HEK293 (cell line): Measurements from ENCODE around the gene STK32A.

Source experiments
- CTCF ChIA-PET: fragments of 350-600 bp; formaldehyde crosslinking; extraction: SDS; loops from one replicate; lab custom pipeline; 2021; ENCODE audit warnings: antibody characterized with exemption; lab: Yijun Ruan, JAX
- POLR2A ChIA-PET: fragments of 300-600 bp; formaldehyde crosslinking; extraction: SDS; loops from one replicate; lab custom pipeline; 2020; ENCODE audit warnings: antibody characterized with exemption, inconsistent platforms; lab: Yijun Ruan, JAX
- H3K27ac ChIP-seq: fragments of 200-500 bp; sonication (Bioruptor generic); 2 replicates; pipeline ENCODE4 v1.5.1; 2014; ENCODE audit warnings: low read depth, low read length, control low read depth, inconsistent platforms; ENCODE audit errors: extremely low read depth
- H3K36me3 ChIP-seq, 2 experiments: fragments of 200-500 bp in 1 of 2; sonication (Bioruptor generic) in 1 of 2; 1 replicate in 1 of 2; 2 replicates in 1 of 2; pipeline ENCODE4 v1.5.1; 2014 to 2017; ENCODE audit warnings: inconsistent platforms in 2 of 2, low read length in 2 of 2; ENCODE audit not compliant: control insufficient read depth in 2 of 2, insufficient read depth in 1 of 2
- H3K4me1 ChIP-seq: fragments of 200-500 bp; sonication (Bioruptor generic); 2 replicates; pipeline ENCODE4 v1.5.1; 2014; ENCODE audit warnings: mild to moderate bottlenecking, low read length, inconsistent platforms; ENCODE audit not compliant: control insufficient read depth, insufficient read depth
- H3K4me3 ChIP-seq: 2 replicates; pipeline ENCODE4 v1.5.1; 2011; ENCODE audit warnings: low read depth, mild to moderate bottlenecking, control low read depth, low read length, moderate library complexity
- H3K9me3 ChIP-seq: fragments of 200-500 bp; sonication (Bioruptor generic); 2 replicates; pipeline ENCODE4 v1.5.1; 2014; ENCODE audit warnings: low read depth, low read length, inconsistent platforms; ENCODE audit not compliant: control insufficient read depth, insufficient read depth
- KLF9 ChIP-seq: fragments of 450-650 bp; formaldehyde crosslinking; IDR thresholded peaks from 2 replicates; pipeline ENCODE4 v1.5.1; 2016; ENCODE audit warnings: missing biosample characterization, missing genetic modification characterization, low read depth
- RBAK ChIP-seq: fragments of 450-650 bp; formaldehyde crosslinking; IDR thresholded peaks from 2 replicates; pipeline ENCODE4 v1.5.1; 2016; ENCODE audit warnings: missing biosample characterization, missing genetic modification characterization
- SCRT1 ChIP-seq: fragments of 450-650 bp; formaldehyde crosslinking; IDR thresholded peaks from 2 replicates; pipeline ENCODE4 v1.5.1; 2016; ENCODE audit warnings: missing biosample characterization, missing genetic modification characterization, borderline replicate concordance
- ZNF544 ChIP-seq: fragments of 450-650 bp; formaldehyde crosslinking; IDR thresholded peaks from 2 replicates; pipeline ENCODE4 v1.5.0; 2017; ENCODE audit warnings: missing biosample characterization, missing genetic modification characterization
- ZNF549 ChIP-seq: fragments of 450-650 bp; IDR thresholded peaks from 2 replicates; pipeline ENCODE4 v1.5.1; 2018; ENCODE audit warnings: missing biosample characterization, missing genetic modification characterization, mild to moderate bottlenecking, inconsistent platforms, moderate library complexity
- ZNF623 ChIP-seq: fragments of 450-650 bp; formaldehyde crosslinking; IDR thresholded peaks from 2 replicates; pipeline ENCODE4 v1.5.1; 2016; ENCODE audit warnings: missing biosample characterization, missing genetic modification characterization
- ZNF677 ChIP-seq: fragments of 450-650 bp; IDR thresholded peaks from 2 replicates; pipeline ENCODE4 v1.5.0; 2018; ENCODE audit warnings: missing biosample characterization, mild to moderate bottlenecking, missing genetic modification characterization, moderate library complexity
- ZNF777 ChIP-seq: fragments of 450-650 bp; formaldehyde crosslinking; IDR thresholded peaks from 2 replicates; pipeline ENCODE4 v1.5.1; 2017; ENCODE audit warnings: missing biosample characterization, missing genetic modification characterization, borderline replicate concordance
- TF ChIP-seq, protein P1 (sequence below): sonication (generic); formaldehyde crosslinking; IDR thresholded peaks from 2 replicates; pipeline ENCODE4 v1.8.1; 2022; ENCODE audit warnings: mild to moderate bottlenecking, moderate library complexity, missing genetic modification reagents
- TF ChIP-seq, protein P2 (sequence below): fragments of 450-650 bp; formaldehyde crosslinking; IDR thresholded peaks from 2 replicates; pipeline ENCODE4; 2016; ENCODE audit warnings: missing biosample characterization, missing genetic modification characterization
- TF ChIP-seq, protein P3 (sequence below): fragments of 450-650 bp; formaldehyde crosslinking; IDR thresholded peaks from 2 replicates; pipeline ENCODE4 v1.5.1; 2016; ENCODE audit warnings: missing biosample characterization, missing genetic modification characterization
- TF ChIP-seq, protein P4 (sequence below): fragments of 450-650 bp; formaldehyde crosslinking; IDR thresholded peaks from 2 replicates; pipeline ENCODE4 v1.5.1; 2017; ENCODE audit warnings: missing biosample characterization, mild to moderate bottlenecking, missing genetic modification characterization, moderate library complexity
- TF ChIP-seq, protein P5 (sequence below): fragments of 450-650 bp; formaldehyde crosslinking; IDR thresholded peaks from 2 replicates; pipeline ENCODE4 v1.5.1; 2016; ENCODE audit warnings: missing biosample characterization, missing genetic modification characterization
- TF ChIP-seq, protein P6 (sequence below): fragments of 450-650 bp; formaldehyde crosslinking; IDR thresholded peaks from 2 replicates; pipeline ENCODE4 v1.5.1; 2017; ENCODE audit warnings: missing biosample characterization, missing genetic modification characterization

The STK32A gene

DNA sequence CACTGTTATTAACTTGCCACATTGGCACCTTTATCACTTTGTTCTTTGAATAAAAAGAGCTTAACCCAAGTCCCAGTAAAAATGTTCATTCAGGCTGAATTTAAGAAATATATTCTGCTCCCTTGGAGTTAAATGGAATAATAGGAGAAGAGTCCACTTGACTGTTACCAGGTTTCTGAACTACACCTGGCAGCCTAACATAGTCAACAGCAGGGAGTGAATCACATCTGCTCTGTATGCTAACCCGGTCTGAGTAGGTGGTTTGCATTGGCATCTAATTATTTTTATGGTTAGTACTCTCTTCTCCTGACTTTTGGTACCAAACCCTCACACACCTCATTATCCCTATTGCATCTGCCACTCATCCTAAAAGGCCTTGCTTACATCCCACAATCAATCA lies 86.7 kb downstream of the STK32A start:
- POLR2A ChIA-PET: no interaction called here

More for the DNA sequence above, 86.7 kb downstream of the STK32A start:
- Histone ChIP-seq H3K27ac (no peak overlapping the region), H3K4me3 (no peak overlapping the region), H3K36me3 (no peaks in the 10 kb centered on the region)
- TF ChIP-seq ZNF549 (tag by site-specific recombination) (no peak), ZNF677 (no peak), SCRT1 (tag by site-specific recombination) (no peak), ZNF544 (tag by site-specific recombination) (no peak), ZNF777 (no peak), RBAK (tag by site-specific recombination) (no peak), KLF9 (tag by site-specific recombination) (no peak), ZNF623 (tag by site-specific recombination) (no peak)
- TF ChIP-seq, protein P1, sequence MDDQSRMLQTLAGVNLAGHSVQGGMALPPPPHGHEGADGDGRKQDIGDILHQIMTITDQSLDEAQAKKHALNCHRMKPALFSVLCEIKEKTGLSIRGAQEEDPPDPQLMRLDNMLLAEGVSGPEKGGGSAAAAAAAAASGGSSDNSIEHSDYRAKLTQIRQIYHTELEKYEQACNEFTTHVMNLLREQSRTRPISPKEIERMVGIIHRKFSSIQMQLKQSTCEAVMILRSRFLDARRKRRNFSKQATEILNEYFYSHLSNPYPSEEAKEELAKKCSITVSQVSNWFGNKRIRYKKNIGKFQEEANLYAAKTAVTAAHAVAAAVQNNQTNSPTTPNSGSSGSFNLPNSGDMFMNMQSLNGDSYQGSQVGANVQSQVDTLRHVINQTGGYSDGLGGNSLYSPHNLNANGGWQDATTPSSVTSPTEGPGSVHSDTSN (CRISPR knock-in tag): no peak
- TF ChIP-seq, protein P2, sequence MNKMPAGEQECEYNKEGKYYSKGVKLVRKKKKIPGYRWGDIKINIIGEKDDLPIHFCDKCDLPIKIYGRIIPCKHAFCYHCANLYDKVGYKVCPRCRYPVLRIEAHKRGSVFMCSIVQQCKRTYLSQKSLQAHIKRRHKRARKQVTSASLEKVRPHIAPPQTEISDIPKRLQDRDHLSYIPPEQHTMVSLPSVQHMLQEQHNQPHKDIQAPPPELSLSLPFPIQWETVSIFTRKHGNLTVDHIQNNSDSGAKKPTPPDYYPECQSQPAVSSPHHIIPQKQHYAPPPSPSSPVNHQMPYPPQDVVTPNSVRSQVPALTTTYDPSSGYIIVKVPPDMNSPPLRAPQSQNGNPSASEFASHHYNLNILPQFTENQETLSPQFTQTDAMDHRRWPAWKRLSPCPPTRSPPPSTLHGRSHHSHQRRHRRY (tag by site-specific recombination): no peak
- TF ChIP-seq, protein P3, sequence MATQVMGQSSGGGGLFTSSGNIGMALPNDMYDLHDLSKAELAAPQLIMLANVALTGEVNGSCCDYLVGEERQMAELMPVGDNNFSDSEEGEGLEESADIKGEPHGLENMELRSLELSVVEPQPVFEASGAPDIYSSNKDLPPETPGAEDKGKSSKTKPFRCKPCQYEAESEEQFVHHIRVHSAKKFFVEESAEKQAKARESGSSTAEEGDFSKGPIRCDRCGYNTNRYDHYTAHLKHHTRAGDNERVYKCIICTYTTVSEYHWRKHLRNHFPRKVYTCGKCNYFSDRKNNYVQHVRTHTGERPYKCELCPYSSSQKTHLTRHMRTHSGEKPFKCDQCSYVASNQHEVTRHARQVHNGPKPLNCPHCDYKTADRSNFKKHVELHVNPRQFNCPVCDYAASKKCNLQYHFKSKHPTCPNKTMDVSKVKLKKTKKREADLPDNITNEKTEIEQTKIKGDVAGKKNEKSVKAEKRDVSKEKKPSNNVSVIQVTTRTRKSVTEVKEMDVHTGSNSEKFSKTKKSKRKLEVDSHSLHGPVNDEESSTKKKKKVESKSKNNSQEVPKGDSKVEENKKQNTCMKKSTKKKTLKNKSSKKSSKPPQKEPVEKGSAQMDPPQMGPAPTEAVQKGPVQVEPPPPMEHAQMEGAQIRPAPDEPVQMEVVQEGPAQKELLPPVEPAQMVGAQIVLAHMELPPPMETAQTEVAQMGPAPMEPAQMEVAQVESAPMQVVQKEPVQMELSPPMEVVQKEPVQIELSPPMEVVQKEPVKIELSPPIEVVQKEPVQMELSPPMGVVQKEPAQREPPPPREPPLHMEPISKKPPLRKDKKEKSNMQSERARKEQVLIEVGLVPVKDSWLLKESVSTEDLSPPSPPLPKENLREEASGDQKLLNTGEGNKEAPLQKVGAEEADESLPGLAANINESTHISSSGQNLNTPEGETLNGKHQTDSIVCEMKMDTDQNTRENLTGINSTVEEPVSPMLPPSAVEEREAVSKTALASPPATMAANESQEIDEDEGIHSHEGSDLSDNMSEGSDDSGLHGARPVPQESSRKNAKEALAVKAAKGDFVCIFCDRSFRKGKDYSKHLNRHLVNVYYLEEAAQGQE (tag by site-specific recombination): no peak
- TF ChIP-seq, protein P4, sequence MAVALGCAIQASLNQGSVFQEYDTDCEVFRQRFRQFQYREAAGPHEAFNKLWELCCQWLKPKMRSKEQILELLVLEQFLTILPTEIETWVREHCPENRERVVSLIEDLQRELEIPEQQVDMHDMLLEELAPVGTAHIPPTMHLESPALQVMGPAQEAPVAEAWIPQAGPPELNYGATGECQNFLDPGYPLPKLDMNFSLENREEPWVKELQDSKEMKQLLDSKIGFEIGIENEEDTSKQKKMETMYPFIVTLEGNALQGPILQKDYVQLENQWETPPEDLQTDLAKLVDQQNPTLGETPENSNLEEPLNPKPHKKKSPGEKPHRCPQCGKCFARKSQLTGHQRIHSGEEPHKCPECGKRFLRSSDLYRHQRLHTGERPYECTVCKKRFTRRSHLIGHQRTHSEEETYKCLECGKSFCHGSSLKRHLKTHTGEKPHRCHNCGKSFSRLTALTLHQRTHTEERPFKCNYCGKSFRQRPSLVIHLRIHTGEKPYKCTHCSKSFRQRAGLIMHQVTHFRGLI: no peak
- TF ChIP-seq, protein P5, sequence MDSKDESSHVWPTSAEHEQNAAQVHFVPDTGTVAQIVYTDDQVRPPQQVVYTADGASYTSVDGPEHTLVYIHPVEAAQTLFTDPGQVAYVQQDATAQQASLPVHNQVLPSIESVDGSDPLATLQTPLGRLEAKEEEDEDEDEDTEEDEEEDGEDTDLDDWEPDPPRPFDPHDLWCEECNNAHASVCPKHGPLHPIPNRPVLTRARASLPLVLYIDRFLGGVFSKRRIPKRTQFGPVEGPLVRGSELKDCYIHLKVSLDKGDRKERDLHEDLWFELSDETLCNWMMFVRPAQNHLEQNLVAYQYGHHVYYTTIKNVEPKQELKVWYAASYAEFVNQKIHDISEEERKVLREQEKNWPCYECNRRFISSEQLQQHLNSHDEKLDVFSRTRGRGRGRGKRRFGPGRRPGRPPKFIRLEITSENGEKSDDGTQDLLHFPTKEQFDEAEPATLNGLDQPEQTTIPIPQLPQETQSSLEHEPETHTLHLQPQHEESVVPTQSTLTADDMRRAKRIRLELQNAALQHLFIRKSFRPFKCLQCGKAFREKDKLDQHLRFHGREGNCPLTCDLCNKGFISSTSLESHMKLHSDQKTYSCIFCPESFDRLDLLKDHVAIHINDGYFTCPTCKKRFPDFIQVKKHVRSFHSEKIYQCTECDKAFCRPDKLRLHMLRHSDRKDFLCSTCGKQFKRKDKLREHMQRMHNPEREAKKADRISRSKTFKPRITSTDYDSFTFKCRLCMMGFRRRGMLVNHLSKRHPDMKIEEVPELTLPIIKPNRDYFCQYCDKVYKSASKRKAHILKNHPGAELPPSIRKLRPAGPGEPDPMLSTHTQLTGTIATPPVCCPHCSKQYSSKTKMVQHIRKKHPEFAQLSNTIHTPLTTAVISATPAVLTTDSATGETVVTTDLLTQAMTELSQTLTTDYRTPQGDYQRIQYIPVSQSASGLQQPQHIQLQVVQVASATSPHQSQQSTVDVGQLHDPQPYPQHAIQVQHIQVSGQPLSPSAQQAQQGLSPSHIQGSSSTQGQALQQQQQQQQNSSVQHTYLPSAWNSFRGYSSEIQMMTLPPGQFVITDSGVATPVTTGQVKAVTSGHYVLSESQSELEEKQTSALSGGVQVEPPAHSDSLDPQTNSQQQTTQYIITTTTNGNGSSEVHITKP (tag by site-specific recombination): no peak
- TF ChIP-seq, protein P6, sequence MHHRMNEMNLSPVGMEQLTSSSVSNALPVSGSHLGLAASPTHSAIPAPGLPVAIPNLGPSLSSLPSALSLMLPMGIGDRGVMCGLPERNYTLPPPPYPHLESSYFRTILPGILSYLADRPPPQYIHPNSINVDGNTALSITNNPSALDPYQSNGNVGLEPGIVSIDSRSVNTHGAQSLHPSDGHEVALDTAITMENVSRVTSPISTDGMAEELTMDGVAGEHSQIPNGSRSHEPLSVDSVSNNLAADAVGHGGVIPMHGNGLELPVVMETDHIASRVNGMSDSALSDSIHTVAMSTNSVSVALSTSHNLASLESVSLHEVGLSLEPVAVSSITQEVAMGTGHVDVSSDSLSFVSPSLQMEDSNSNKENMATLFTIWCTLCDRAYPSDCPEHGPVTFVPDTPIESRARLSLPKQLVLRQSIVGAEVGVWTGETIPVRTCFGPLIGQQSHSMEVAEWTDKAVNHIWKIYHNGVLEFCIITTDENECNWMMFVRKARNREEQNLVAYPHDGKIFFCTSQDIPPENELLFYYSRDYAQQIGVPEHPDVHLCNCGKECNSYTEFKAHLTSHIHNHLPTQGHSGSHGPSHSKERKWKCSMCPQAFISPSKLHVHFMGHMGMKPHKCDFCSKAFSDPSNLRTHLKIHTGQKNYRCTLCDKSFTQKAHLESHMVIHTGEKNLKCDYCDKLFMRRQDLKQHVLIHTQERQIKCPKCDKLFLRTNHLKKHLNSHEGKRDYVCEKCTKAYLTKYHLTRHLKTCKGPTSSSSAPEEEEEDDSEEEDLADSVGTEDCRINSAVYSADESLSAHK (tag by site-specific recombination): no peak
- TF ChIP-seq, all 188 proteins: peak for 0
- CTCF ChIA-PET: no interaction called here
- no peaks in the 10 kb centered on the region for H3K9me3 ChIP-seq
- no peaks in the 10 kb centered on the region for H3K4me1 ChIP-seq
